Measurements from ENCODE around the gene FMNL2.
"Not testable (repeated sequence)": the region's sequence is repeated elsewhere in the genome, so short reads cannot be mapped to it uniquely, and the experiment has no call there.

The FMNL2 gene

GRCh38 chr2:152335016-152335725 lies at the start of gene FMNL2:
FMNL2 (plus strand) TSS chr2:152335174.
- no peak for DNase-seq (ENCODE audit: low read depth, low spot score)

DNA sequence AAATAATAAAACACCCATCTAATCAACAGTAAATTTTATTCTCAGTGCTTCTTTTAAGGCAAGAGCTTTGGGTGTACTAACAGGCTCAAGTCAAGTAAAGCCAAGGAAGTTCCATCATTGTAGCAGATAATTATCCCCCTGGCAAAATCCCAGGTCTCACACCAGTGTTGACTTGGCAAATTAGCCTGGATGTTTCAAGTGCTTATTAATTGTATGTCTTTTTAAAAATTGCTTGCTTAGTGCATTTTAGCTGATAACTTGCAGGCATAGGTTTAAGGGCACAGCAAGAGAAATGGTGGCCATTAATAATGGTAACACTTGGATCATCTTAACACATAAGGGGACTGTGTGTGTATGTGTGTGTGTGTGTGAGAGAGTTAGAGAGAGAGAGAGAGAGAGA lies 42.0 kb upstream of the FMNL2 start:
- no peak for DNase-seq (ENCODE audit: low read depth, low spot score)

DNA sequence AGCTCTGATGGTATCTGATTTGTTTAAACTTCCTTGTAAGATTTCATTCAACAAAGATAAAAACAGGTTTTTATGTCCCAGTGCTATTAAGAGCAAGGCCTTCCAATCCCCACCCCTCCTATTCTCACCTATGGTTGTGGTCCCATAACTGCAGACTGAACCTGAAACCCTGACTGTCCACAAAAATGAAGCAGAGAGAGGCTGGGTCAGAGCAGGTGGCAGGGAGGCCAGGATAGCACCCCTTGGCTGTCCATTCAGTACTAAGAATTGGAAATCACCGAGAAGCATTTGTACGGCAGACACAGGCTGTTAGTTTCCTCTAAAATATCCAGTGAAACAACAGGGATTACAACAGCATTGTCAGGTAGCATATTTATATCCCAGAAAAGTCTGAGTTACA lies 37.3 kb upstream of the FMNL2 start:
- no peak for DNase-seq (ENCODE audit: low read depth, low spot score)

DNA sequence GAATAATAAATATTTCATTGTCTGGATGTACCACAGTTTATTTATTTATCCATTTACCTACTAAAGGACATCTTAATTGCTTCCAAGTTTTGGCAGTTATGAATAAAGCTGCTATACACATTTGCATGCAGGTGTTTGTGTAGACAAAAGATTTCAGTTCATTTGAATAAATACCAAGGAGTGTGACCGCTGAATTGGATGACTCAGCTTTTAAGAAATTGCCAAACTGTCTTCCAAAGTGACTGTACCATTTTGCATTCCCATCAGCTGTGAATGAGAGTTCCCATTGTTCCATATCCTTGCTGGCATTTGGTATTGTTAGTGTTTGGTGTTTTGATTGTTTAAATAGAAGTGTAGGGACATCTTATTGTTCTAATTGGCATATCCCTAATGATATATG lies 36.2 kb upstream of the FMNL2 start:
- no peak for DNase-seq (ENCODE audit: low read depth, low spot score)

GRCh38 chr2:152301131-152301530 lies 33.8 kb upstream of the FMNL2 start:
- no peak for DNase-seq (ENCODE audit: low read depth, low spot score)

DNA sequence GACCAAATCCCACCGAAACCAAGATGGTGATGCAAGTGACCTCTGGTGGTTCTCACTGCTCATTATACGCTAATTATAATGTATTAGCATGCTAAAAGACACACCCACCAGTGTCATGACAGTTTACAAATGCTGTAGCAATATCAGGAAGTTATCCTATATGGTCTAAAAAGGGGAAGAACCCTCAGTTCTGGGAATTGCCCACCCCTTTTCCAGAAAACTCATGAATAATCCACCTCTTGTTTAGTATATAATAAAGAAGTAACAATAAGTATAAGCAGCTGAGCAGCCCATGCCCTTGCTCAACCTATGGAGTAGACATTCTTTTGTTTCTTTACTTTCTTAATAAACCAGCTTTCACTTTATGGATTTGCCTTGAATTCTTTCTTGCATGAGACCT lies 31.0 kb upstream of the FMNL2 start:
- DNase-seq (ENCODE audit: low read depth, low spot score) = no peak

- DNase-seq (ENCODE audit: low read depth, low spot score) = no peak
These were observed 30.1 kb upstream of the FMNL2 start for GRCh38 chr2:152304836-152305235.

DNA sequence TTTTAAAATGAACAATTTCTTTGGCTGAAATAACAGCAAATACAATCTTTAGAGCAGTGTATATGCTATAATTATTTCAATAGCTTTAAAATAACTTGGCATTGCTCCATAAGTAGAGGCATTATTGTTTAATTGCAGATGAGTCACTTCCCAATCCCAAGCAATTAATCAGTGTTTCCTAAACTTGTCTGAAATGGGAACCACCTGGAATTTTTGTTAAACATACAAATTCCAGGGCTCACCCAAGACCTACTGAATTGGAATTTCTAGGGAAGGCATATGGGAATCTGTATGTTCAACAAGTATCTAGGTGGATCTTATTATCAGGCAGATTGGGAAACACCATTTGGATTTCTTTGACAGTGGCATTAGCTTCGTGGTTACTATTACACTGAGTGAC lies 27.1 kb upstream of the FMNL2 start:
- no peak for DNase-seq (ENCODE audit: low read depth, low spot score)

DNA sequence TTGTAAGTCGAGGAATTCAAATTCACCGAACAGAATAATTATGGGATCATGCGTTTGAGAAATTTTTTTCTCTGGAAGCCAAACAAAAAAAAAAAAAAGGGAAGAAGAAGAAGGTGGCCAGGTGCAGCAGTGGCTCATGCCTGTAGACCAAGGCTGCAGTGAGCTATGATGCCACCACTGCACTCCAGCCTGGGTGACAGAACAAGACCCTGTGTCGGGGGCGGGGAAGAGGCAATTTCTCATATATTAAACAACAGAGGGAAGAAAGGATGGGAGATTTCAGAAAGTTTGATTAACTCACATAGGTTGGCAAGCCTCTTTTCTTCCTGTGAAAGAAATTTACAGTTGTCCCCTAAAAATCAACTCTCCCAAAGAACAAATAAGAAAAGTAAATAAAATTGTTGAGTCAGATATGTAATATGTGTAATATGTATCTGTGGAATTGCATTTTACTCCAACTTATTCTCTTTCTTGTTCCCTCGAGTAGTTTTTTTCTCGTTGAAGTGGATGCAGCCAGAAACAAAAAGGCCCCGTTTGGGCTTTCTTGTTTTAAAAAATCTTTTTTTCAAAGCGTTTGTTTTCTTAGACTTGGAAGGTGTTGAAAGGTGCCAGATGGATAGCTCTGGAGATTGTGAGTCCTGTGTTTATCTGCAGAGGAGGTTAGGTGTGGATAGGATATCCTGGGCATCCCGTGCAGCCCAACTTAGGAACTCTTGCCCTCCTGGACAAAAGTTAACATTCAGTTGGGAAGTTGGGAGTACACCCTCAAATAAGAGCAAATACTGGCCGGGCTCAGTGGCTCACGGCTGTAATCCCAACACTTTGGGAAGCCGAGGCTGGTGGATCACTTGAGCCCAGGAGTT lies 25.4 kb upstream of the FMNL2 start:
- no peak for DNase-seq (ENCODE audit: low read depth, low spot score)

GRCh38 chr2:152319822-152320570 lies 15.0 kb upstream of the FMNL2 start:
- no peak for DNase-seq (ENCODE audit: low read depth, low spot score)

- DNase-seq (ENCODE audit: low read depth, low spot score) = no peak
These were observed 14.2 kb upstream of the FMNL2 start for GRCh38 chr2:152320814-152321213.

- DNase-seq (ENCODE audit: low read depth, low spot score) = no peak
These were observed 12.8 kb upstream of the FMNL2 start for GRCh38 chr2:152322222-152322621.

- DNase-seq (ENCODE audit: low read depth, low spot score) = not testable (repeated sequence)
These were observed 9.8 kb upstream of the FMNL2 start for GRCh38 chr2:152325126-152325525.

DNA sequence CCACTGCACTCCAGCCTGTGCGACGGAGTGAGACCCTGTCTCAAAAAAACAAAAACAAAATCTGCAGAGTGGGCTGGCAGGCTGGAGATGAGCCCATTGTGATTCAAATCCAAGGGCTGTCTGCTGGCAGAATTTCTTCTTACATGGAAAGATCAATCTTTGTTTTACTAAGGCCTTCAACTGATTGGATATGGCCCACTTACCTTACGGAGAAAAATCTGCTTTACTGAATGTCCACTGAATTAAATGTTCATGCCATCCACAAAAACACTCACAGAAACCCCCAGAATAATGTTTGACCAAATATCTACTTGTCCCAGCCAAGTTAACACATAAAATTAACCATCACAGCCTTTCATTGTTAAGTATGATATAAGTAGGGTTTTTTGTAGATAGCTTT lies 8.3 kb upstream of the FMNL2 start:
- DNase-seq (ENCODE audit: low read depth, low spot score) = no peak

DNA sequence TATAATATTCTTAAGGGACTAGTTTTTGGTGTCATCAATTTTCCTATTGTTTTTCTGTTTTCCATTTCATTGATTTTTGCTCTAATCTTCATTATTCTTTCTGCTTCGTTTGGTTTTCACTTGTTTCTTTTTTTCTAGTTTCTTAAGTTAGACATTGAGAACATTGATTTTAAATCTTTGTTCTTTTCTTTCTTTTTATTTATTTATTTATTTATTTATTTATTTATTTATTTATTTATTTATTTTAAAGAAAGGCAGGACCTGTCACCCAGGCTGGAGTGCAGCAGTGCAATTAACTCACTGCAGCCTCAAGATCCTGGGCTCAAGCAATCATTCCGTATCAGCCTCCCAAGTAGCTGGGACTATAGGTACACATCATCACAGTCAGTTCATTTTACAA lies 7.0 kb upstream of the FMNL2 start:
- DNase-seq (ENCODE audit: low read depth, low spot score) = no peak

DNA sequence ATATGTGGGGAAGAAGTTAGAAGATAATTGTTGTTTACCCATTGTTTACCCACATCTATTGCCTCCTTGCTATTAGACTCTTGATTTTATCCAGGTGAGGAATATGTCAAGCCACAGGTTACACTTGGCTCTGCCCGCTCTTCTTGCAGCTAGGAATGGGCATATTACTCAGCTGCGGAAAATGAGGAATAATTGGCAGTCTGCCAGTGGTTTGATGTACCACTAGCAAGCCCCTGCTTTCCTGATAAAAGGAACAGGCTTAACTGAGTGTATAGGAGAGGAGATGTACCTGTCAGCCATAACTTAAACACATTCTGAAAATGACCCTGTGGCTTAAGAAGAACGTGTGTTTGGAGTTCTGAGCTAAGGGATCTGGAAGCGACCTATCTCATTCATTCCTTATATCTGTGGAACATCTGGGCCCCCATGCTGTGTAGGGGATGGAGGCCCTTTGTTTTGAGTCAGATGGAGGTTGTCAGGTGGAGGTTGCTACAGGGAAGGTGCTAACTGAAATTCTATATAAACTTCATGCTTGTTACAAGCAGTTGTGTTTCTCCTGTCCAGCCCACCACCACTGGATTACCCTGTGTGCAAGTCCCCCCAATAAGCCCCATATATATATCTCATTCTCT lies 4.6 kb upstream of the FMNL2 start:
- no peak for DNase-seq (ENCODE audit: low read depth, low spot score)

DNA sequence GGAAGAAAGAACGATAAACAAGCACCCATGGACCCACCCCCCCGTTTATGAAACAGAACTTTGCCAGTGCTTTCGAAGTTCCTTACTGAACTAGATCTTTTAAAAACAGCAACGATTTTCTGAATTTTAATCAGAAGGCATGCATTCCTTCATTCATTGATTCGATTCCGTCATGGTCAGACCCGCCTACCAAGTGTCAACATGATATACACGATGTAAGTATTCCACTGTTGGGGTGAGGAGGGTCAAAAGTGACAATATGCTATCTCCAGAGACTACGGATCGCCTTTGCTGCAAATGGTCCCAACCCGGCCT lies 316 bp upstream of the FMNL2 start:
- no peak for DNase-seq (ENCODE audit: low read depth, low spot score)

GRCh38 chr2:152335726-152336118 lies 748 bp downstream of the FMNL2 start:
- DNase-seq (ENCODE audit: low read depth, low spot score) = no peak

- DNase-seq (ENCODE audit: low read depth, low spot score) = no peak
These were observed 1.3 kb downstream of the FMNL2 start for GRCh38 chr2:152336119-152336853.

- no peak for DNase-seq (ENCODE audit: low read depth, low spot score)
These were observed 2.0 kb downstream of the FMNL2 start for GRCh38 chr2:152336854-152337510.

DNA sequence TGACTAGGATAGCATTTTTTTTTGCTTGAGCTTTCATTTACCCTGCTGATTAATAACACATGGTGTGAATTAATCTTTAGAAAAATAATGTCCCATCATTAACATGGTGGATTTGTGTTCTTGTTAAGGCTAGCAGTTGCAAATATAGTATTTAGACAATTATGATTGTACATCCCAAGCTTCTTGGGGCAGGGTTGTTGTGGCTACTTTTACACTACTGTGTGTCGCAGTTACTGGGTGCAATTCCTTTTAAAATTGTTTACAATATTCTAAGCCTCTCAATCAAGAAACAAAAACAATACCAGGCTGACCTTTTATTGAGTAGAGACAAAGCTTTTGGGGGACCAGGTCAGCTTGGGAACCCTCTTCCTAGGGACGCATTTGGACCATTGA lies 2.5 kb downstream of the FMNL2 start:
- DNase-seq (ENCODE audit: low read depth, low spot score) = no peak

Measured in activated naive CD8-positive, alpha-beta T cell treated with anti-CD3 and anti-CD28 coated beads, Interleukin-2, amount 50 U/mL, for 16 hours (primary cell).